ENCODE results near the gene L3MBTL4.
"Not testable (repeated sequence)": the region's sequence is repeated elsewhere in the genome, so short reads cannot be mapped to it uniquely, and the experiment has no call there.

L3MBTL4 gene

DNA sequence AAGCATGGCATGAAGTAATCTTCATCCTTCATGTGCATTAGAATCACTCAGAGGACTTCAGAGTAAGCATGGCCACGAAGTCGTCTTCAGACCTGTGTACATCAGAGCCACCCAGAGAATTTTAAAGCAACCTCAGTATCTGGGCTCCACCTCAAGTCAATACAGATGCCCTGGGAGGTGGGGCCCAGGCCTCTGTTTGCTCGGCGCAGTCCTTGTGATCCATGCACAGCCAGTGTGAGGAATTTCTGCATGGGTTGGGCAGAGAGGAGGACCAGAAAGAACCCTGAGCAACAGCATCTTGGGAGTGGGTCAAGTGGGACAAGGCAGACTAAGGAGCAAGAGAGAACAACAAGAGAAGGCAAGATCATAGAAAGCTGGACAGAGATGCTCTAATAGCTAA, 299.0 kb downstream of the L3MBTL4 start:
- FAIRE-seq: no peak

DNA sequence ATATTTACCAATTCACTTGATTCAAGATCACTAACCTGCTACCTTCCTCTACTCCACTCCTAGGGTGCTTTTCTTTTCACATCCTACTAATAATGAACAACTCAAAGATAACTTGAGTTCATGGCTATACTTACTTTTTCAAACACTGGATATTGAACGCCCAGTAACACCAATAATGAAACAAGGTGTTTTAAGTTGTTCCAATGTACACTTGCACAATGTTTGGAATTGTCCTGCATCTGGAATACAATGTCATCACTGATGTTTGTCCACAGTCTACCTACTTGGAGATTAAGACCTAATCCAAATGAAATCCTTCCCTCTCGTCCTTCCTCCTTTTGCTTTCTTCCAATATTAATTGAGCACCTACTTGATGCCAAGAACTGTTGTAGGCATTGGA, 301.1 kb downstream of the L3MBTL4 start:
- FAIRE-seq (peak; percentile 50), DNase-seq (ENCODE audit: low spot score) (no peak)

More for the DNA sequence above, 299.0 kb downstream of the L3MBTL4 start:
- DNase-seq (ENCODE audit: low spot score): no peak

DNA sequence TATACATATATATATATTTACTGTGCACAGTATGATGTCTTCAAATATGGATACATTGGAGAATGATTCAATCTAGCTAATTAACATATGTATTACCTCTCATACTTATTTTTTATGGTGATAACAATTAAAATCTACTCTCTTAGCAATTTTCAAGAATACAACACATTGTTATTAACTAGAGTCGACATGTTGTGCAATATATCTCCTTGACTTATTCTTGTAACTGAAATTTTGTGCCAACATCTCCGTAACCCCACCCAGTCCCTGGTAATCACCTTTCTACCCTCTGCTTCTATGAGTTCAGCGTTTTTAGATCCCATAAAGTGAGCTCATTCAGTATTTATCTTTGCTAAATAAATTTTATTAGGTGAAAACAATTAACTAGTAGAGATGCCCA, 303.0 kb downstream of the L3MBTL4 start:
- FAIRE-seq (no peak), DNase-seq (ENCODE audit: low spot score) (no peak)

DNA sequence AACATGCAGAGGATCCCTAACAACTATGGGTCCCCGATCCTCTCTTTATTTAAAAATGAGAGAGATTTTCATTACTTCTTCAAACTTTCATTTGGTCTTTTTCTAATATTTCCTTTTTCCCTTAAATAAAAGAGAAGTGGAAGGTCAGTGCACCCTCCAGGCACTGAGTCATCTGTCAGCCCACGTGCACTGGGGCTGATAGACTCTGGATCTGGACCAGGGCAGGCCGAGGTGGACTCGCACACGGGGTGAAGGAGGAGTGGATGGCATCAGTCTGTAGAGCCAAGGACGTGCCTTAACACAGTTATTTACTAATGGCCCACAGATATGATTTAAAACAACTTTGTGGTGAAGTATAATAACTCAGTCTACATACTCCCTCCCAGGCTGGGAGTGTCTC, 305.0 kb downstream of the L3MBTL4 start:
- DNase-seq (ENCODE audit: low spot score) (no peak), FAIRE-seq (peak; percentile 27)

DNA sequence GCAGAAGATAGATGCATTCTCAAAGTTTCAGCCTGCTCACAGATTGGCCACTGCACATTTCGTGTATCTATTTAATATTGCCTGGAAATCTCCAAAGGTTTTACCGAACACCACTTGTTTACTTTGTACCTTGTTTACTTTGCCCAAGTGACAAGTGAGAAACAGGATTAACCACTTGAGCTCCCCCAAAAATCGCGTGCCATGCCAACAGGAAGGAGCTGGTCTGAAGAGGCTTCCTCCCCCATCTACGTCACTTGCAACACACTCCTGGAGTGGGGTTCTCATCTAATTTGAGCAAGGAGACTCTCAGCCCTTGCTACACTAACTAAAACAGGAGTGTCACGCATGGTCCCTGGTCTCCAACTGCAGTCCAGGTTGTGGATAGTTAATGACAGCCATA, 306.9 kb downstream of the L3MBTL4 start:
- FAIRE-seq: peak; percentile 74

DNA sequence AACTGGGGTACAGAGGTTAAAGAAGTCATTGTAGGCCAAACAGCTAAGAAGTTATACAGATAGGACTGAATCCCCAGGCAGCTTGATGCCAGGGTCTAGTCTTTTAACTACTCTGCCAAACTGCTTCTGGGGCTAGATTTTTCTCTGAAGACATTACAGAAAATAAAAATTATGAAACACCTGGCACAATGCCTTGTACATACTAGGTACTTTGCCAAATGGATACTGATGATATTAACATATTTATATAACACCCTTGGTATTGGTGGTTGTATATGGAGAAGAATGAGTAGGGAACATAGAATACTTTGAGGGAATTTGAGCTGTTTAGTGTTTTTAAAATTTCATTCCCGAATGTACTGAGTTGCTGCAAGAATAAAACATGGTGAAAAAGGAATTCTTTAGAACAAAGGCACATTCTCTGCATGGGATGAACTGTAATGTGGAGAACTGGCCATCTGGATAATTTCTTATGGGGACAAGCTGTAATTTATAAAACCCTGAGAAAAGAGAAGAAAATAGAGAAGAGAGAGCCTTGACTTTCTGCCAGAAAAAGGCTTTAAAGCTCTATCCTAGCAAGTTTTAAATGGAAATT, 308.5 kb downstream of the L3MBTL4 start:
- DNase-seq (ENCODE audit: low spot score): no peak
- no peak for FAIRE-seq

More for the DNA sequence above, 306.9 kb downstream of the L3MBTL4 start:
- DNase-seq (ENCODE audit: low spot score): no peak

DNA sequence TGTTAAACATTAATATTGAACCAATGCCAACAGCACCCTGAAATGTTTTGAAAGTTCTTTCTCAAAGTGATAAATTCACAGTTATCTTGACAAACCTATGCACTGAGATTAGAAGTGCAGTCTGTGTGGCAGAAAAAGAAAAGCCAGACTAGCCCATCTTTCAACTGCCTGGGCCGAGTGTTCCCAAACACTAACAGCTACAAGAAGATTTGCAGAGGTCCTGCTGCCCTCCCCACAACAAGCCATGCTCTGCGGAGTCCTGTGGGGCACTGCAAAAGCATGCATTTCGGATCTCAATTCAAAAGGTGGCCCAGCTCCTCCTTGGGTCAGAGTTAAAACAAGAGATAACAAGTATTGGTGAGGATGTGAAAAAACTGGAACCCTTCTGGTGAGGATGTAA, 311.0 kb downstream of the L3MBTL4 start:
- peak; percentile 48 for FAIRE-seq
- DNase-seq (ENCODE audit: low spot score): no peak

DNA sequence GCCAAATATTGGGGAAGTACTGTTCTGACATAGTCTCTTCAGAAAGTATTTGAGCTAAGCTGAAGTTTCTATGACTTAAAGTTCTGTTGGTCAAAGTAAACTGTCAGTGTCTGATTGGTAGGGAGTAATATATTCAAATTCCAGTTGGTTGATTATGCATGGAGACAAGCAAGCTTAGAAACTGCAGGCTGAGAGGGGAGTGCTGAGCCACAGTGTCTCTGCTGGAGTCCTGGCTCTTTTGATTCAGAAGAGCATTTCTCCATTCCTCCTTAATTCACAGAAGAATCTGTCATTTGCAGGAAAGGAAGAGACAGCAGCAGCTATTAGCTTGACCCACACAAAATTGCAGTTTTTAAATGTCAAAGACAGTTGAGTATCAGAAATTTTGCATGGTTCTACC, 318.0 kb downstream of the L3MBTL4 start:
- FAIRE-seq: no peak
- DNase-seq (ENCODE audit: low spot score): no peak

DNA sequence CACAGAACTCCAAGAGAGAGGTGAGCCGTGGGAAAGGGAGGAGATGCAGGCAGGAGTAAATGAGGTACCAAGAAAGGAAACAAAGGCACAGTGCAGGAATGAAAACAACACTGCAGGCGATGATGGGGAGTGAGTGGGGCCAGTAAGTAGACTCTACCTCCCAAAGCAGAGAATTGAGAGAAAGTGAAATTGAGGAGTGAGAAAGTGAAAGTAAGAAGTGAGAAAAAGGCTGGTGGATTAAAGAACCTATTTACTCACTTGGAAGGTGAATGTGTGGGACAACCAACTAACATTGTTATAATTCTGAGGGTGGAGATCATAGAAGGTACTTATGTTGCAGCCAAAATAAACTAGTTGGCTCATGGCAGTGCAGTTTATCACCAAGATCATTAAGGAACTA, 326.3 kb downstream of the L3MBTL4 start:
- DNase-seq (ENCODE audit: low spot score): no peak
- FAIRE-seq: peak; percentile 42

DNA sequence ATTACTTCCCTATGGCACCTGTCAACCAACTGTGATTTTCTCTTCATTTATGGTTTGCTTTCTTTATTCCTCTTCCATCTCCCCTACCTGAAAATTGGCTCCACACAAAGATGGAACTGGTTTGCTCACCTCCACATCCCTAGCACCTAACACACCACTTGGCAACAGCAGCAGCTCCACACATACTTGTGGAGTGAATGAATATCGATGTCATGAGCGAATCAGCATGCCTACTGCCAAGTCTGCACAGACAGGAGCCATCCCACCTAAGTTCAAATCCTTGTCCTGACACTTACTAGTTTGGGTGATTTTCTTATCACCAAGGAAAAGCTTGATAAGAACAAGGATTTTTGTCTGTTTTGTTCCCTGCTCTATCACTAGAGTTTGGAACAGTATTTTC, 328.0 kb downstream of the L3MBTL4 start:
- peak; percentile 91 for FAIRE-seq
- no peak for DNase-seq (ENCODE audit: low spot score)

DNA sequence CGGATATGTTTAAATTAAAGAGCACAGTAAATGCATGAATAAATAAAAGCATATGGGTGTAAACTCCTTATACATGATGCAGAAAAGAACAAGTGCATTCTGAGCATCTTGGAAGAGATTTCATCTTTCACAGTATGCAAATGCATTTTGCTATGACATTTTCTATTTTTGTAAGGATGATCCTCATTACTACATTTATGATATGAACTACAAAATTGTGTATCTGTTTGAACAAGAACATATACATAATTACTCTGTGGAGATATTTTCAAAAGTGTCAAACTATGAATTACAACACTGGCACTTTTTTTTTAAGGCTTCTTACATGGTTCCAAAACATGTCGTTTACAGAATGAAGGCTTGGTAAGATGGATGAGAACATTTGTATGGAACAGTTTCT, 335.3 kb downstream of the L3MBTL4 start:
- FAIRE-seq (peak; percentile 46), DNase-seq (ENCODE audit: low spot score) (no peak)

DNA sequence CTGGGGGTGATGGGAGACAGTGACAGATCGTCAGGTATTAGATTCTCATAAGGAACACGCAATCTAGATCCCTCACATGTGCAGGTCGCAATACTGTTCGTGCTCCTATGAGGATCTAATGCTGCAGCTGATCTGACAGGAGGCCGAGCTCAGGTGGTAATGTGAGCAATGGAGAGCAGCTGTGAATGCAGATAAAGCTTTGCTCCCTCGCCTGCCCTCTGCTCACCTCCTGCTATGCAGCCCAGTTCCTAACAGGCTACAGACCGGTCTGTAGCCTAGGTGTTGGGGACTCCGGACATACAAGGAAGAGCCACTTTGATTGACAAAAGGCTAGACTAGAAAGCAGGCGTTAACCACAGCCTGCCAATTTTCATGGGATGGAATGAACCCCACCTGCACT, 335.8 kb downstream of the L3MBTL4 start:
- FAIRE-seq (peak; percentile 37), DNase-seq (ENCODE audit: low spot score) (no peak)

DNA sequence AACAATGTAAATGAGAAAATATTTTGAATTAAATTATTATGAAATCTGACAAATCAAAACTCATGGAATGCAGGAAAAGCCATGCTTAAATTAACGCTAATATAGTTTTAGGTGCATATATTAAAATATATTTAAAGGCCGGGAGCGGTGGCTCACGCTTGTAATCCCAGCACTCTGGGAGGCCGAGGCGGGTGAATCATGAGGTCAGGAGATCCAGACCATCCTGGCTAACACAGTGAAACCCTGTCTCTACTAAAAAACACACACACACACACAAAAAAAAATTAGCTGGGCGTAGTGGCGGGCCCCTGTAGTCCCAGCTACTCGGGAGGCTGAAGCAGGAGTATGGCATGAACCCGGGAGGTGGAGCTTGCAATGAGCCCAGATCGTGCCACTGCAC, 342.3 kb downstream of the L3MBTL4 start:
- FAIRE-seq; DNase-seq (ENCODE audit: low spot score): not testable (repeated sequence)

DNA sequence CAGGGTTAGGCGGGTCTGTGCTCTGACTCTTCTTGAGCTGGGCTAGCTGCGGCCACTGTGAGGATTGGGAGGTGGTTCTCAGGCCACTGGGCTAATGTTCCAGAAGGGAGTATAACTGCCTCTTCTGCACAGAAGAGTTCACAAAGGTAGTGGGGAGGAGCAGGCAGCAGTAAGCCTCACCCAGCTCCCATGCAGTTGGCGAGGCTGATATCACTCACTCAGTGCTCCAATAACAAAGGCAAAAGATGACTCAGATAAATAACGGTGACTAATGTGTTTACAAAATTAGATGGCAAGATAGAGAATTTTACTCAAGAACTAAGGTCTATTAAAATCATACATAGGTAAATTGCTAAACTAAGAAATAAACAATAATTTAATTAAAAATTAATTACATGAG, 345.2 kb downstream of the L3MBTL4 start:
- no peak for DNase-seq (ENCODE audit: low spot score)
- FAIRE-seq: peak; percentile 46

DNA sequence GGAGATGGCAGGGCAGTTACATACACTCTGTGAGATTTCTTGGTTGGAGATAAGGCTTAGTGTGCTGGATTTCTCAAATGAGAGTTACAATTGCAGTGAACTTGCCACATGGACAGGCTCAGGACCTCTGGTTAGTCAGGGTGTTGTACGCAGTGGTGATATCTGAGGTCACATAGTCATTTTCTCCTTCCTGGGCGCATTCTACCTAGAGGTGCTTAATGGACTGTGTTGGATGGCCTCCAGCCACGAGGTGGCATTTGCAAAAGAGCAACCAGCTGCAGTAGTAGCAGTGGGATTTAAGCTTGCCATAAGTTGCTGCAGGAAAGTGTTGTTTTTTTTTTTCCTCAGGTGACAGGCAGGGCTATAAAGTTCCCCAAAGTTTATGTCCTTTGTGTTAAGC, 345.6 kb downstream of the L3MBTL4 start:
- FAIRE-seq: peak; percentile 42

DNA sequence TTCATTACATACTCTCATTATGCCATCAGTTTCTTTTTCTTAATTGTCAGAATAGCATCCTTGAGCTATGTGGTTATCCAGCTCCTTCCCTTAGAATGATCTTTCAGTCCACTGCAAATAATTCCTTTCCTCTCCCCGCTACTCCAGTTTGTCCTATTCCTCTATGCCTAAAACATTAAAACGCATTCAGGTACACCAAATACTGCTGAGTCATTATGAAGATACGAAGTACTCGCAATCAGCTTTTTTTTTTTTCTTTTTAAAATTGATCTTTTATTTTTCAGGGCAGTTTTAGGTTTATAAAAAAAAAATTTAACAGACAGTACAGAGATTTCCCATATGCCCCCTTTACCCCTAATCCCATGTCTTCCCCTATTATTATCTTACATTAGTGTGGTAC, 354.6 kb downstream of the L3MBTL4 start:
- no peak for DNase-seq (ENCODE audit: low spot score)
- FAIRE-seq: no peak

More for the DNA sequence above, 345.6 kb downstream of the L3MBTL4 start:
- DNase-seq (ENCODE audit: low spot score): no peak

DNA sequence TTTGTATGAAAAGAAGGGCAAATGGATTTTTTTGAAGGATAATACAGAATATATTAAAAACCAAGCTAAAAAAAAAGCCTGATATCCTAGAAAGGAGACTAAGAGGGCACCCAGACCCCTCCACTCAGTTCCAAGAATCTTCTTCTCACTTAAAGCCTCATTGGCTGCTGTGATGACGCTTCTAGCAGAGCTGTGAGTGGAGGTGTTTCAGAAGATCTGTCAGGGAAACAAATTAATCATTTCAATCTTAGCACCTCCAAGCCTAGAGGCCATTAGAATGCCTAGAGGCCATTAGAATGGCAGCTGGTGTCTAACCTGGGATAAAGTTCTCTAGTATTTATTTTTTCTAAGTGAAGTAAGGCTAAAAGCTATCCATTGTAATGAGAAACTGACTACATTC, 355.2 kb downstream of the L3MBTL4 start:
- DNase-seq (ENCODE audit: low spot score) (no peak), FAIRE-seq (no peak)

DNA sequence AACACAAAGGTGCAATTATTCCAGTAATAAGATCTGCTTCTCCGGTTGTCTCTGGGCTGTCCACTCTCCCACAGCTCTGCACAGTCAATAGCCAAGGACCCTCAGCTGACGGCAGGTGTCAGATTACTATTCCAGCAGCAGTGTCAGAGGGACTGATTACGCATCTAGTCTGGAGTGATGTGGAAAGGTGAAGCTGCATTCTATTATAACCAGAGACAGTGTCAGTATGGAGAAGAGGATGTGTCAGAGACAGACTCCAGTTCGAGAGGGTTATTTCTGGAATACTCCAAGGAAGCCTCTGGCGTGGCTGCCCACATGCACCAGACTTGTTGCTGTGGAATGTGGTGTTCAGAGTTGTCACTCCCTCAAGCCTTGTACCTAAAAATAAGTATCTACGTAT, 355.8 kb downstream of the L3MBTL4 start:
- peak; percentile 96 for FAIRE-seq
- DNase-seq (ENCODE audit: low spot score): peak; percentile 60

DNA sequence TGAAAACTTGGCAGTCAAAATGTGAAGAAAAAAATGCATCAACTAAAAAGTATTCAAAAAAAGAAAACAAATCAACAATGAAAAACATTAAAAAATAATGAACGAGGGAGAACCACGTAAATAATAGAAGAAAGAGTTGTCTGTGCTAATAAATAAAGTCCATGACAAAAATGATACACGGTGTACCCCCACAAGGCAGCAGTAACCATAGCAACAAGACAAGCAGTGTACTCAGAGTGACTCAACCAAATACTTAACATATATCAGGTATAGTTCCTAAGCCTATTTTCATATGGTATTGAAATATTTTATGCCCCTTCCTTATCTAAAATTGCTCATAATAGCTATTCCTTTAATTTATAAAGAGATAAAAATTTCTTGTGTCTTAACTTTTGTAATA, 357.1 kb downstream of the L3MBTL4 start:
- DNase-seq (ENCODE audit: low spot score): no peak

DNA sequence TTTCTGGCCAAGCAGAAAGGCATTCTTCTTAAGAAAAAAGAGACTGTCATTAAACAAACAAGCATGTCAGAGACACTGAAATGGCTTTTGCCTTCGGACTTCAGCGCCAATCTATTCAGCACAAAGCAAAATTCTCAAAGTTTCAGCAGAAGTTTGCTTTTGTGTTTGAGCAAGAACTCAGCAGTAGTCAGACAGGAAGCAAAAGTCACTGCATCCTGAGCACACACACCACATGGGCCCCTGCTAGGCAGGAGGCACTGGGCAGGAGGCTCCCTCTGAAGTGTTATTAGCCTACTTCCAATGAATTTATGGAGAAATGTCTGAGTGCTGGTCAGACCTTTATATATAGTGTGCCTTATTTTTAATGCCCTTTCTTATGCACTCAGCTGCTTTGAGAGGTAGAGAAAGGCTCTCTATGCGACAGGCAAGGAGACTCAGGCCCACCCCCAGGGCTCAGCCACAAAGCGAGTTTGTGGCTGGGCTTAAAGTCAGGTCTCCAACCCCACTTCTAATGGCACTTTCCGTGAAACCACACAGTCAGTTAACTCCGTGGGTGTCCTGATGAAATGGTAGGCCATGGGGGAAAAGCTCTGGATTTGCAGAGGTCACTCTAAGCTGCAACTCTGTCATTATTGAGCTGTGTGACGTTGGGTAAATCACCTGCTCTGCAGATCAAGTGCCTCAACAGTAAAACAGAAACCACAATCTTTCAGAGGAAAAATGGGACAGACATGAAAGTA, 358.4 kb downstream of the L3MBTL4 start:
- FAIRE-seq (peak; percentile 82), DNase-seq (ENCODE audit: low spot score) (peak; percentile 65)

More for the DNA sequence above, 357.1 kb downstream of the L3MBTL4 start:
- no peak for FAIRE-seq

DNA sequence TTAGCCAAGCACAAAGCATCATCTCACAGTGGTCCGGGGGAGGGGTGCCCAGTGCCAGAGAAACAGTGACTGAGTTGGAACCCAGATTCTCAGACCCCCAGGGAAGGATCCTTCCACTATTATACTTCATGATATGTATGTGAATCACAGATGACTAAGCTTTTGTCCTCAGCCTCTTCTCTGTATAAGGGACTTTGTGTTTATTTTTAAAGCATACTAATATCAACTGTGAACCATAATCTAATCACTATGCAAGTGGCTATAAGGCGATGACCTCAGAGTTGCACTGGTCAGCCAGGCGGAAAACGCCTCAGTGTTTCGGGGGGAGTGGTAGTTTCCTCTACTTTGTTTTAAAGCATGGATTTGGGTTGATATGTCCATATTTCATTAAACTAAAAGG, 359.0 kb downstream of the L3MBTL4 start:
- FAIRE-seq: no peak

DNA sequence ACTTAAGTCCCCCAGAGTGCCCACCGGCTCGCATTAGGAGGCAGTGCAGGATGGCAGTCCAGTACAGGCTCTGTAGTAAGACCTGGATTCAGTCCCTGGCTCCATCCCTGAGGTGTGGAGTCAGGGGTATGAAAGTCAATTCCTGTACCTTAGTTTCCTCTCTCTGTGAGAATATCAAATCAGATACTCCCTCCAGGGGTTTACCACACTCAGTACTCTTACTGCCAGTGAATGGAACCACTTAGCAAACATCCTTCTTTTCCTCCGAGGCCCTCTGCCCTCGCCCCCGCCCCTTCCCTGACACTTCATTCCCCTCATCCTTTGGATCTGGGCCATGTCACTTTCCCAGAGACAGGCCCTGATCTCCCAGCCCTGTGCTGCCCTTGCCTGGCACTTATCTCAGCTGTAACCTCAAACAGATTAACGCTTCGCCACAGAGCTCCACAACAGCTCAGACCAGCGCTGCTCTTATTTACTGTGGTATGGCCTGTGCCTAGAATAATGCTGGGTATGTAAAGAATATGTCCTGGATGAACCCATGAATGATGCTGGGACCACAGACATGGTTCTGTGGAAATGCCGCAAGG, 360.4 kb downstream of the L3MBTL4 start:
- FAIRE-seq: peak; percentile 67
- DNase-seq (ENCODE audit: low spot score): no peak

More for the DNA sequence above, 359.0 kb downstream of the L3MBTL4 start:
- peak; percentile 35 for DNase-seq (ENCODE audit: low spot score)
